Gastroesophageal sphincter (tissue), 3 donors: ENCODE results near the gene RBM41.

Experiments used
- EP300 ChIP-seq: sonication (generic); formaldehyde crosslinking; IDR thresholded peaks from one replicate; pipeline ENCODE4 v1.6.1; 2017; ENCODE audit warnings: antibody characterized with exemption, mild to moderate bottlenecking
- POLR2A ChIP-seq, 2 donors: fragments of 450-650 bp; IDR thresholded peaks; one replicate each; pipeline ENCODE4 v1.6.1; 2017; ENCODE audit warnings: antibody characterized with exemption in 2 of 2, mild to moderate bottlenecking in 2 of 2, moderate library complexity in 1 of 2
- POLR2AphosphoS5 ChIP-seq: sonication (generic); formaldehyde crosslinking; IDR thresholded peaks from one replicate; pipeline ENCODE4 v1.6.1; 2017; ENCODE audit warnings: antibody characterized with exemption
- TF ChIP-seq, protein P1 (sequence below), 4 experiments: fragments of 200-600 bp in 2 of 4; fragments of 450-650 bp in 2 of 4; sonication (generic) in 1 of 4; IDR thresholded peaks; one replicate each; pipeline ENCODE4 v1.5.1; 2017 to 2019; ENCODE audit warnings: antibody characterized with exemption in 4 of 4, mild to moderate bottlenecking in 2 of 4, moderate library complexity in 2 of 4

DNA sequence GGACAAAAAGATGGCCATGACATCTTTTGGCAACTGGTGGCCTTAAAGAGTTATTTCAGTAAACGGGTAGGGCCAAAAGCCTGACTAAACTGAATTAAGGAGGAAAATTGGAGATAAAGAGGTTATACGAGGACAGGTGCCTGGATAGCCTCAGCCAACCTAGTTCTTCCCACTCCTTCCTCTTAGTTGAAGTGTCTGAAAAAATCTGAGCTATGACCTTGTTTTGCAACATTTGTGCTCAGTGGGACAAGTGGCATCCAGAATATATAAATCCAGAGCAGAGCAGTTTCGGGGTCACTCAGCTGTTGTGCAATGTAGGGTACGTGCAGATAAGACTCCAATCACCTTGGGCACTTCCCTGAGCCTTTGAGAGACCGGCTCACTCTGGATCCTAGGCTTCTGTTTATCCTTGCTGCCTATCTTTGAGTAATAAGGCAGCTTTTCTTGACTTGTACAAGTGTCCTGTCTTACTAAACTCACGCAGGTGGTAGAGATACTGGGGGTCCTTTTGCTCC, 68.4 kb downstream of the RBM41 start:
- TF ChIP-seq, protein P1, sequence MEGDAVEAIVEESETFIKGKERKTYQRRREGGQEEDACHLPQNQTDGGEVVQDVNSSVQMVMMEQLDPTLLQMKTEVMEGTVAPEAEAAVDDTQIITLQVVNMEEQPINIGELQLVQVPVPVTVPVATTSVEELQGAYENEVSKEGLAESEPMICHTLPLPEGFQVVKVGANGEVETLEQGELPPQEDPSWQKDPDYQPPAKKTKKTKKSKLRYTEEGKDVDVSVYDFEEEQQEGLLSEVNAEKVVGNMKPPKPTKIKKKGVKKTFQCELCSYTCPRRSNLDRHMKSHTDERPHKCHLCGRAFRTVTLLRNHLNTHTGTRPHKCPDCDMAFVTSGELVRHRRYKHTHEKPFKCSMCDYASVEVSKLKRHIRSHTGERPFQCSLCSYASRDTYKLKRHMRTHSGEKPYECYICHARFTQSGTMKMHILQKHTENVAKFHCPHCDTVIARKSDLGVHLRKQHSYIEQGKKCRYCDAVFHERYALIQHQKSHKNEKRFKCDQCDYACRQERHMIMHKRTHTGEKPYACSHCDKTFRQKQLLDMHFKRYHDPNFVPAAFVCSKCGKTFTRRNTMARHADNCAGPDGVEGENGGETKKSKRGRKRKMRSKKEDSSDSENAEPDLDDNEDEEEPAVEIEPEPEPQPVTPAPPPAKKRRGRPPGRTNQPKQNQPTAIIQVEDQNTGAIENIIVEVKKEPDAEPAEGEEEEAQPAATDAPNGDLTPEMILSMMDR (IDR thresholded peaks at IDR 0.05): no peak
- TF ChIP-seq POLR2A (IDR thresholded peaks at IDR 0.05) (no peak), POLR2AphosphoS5 (no peak), EP300 (no peak)
